ENCODE measurements around the gene P2RX5.

Gene P2RX5

GRCh38 chr17:3626831-3627768 lies 68.9 kb downstream of the P2RX5 start:
- DNase-seq (ENCODE audit: low read depth in 2 of 2, low spot score in 1 of 2), result no peak
